H1 (cell line): Measurements from ENCODE around the gene NUBPL. TPM values are rescaled to one million over a fixed set of nuclear protein-coding genes. Genes with fewer than 3 reads are reported as not detected.

Experiments
- CTCF ChIA-PET: fragments of 300-600 bp; sonication (Branson Sonifier 250); formaldehyde crosslinking; loops from one replicate; lab custom pipeline; 2021; ENCODE audit not compliant: partially characterized antibody; lab: Charles Lee
- POLR2A ChIA-PET: fragments of 300-600 bp; sonication (Branson Sonifier 250); formaldehyde crosslinking; loops from one replicate; lab custom pipeline; 2021; ENCODE audit warnings: inconsistent platforms; ENCODE audit not compliant: partially characterized antibody; lab: Charles Lee
- DNase-seq, 2 experiments: peaks; one replicate each; pipeline versions ENCODE4 v3.0.0 to v3.0.0-alpha.2; 2010 to 2022; ENCODE audit warnings: low spot score in 2 of 2, low read depth in 1 of 2, mixed read lengths in 1 of 2
- FAIRE-seq: peaks from 2 replicates; lab custom pipeline; 2011; peaks lifted over from hg19 to GRCh38; lab: Jason Lieb, UNC
- H2AFZ ChIP-seq: 2 replicates; pipeline ENCODE4 v1.8.1; 2012; ENCODE audit warnings: low read length, inconsistent platforms
- H2AK5ac ChIP-seq: 2 replicates; pipeline ENCODE4 v1.6.1; 2013; ENCODE audit warnings: low read depth, low read length
- H2BK120ac ChIP-seq: replicated peaks from 2 replicates; pipeline ENCODE3; 2013; ENCODE audit warnings: low read depth, low read length, inconsistent platforms
- H2BK12ac ChIP-seq: 2 replicates; pipeline ENCODE4 v1.6.1; 2013; ENCODE audit warnings: low read depth, low read length
- H2BK15ac ChIP-seq: 2 replicates; pipeline ENCODE4 v1.6.1; 2013; ENCODE audit warnings: low read length
- H2BK20ac ChIP-seq: 2 replicates; pipeline ENCODE4 v1.6.1; 2013; ENCODE audit warnings: low read length
- H2BK5ac ChIP-seq: 2 replicates; pipeline ENCODE4 v1.6.1; 2013; ENCODE audit warnings: low read depth, low read length
- H3K14ac ChIP-seq: 2 replicates; pipeline ENCODE4 v1.6.1; 2013; ENCODE audit warnings: inconsistent platforms; ENCODE audit not compliant: insufficient read length
- H3K18ac ChIP-seq: 2 replicates; pipeline ENCODE4 v1.6.1; 2013; ENCODE audit warnings: low read length; ENCODE audit errors: extremely low read depth
- H3K23ac ChIP-seq: 2 replicates; pipeline ENCODE4 v1.6.1; 2013; ENCODE audit warnings: inconsistent platforms; ENCODE audit not compliant: insufficient read length
- H3K23me2 ChIP-seq: 2 replicates; pipeline ENCODE4 v1.6.1; 2013; ENCODE audit warnings: low read depth, low read length
- H3K27ac ChIP-seq: 2 replicates; pipeline ENCODE4 v1.6.1; 2011; ENCODE audit warnings: low read depth, low read length, inconsistent platforms
- H3K27me3 ChIP-seq, 4 experiments: replicated peaks in 1 of 4; 1 replicate in 1 of 4; 2 replicates in 3 of 4; pipeline versions ENCODE4 v1.6.1 to v1.8.1; 2011 to 2013; ENCODE audit warnings: low read length in 3 of 4, mild to moderate bottlenecking in 3 of 4, inconsistent platforms in 2 of 4, mixed read lengths in 2 of 4, moderate library complexity in 1 of 4; ENCODE audit not compliant: control insufficient read depth in 3 of 4, insufficient read depth in 3 of 4; ENCODE audit errors: extremely low read depth in 1 of 4
- H3K36me3 ChIP-seq, 4 experiments: 2 replicates each; pipeline versions ENCODE4 v1.6.1 to v1.8.1; 2011 to 2013; ENCODE audit warnings: mild to moderate bottlenecking in 4 of 4, low read length in 3 of 4, moderate library complexity in 2 of 4, control low read depth in 1 of 4, inconsistent platforms in 1 of 4; ENCODE audit not compliant: insufficient read depth in 4 of 4, control insufficient read depth in 2 of 4
- H3K4ac ChIP-seq: replicated peaks from 2 replicates; pipeline ENCODE3; 2013; ENCODE audit warnings: low read length, low read depth, mixed read lengths, inconsistent platforms; ENCODE audit not compliant: insufficient read length
- H3K4me1 ChIP-seq, 4 experiments: replicated peaks in 1 of 4; 1 replicate in 1 of 4; 2 replicates in 3 of 4; pipeline versions ENCODE4 v1.6.1 to v1.8.1; 2011 to 2013; ENCODE audit warnings: low read length in 3 of 4, inconsistent platforms in 2 of 4, mixed read lengths in 1 of 4; ENCODE audit not compliant: insufficient read depth in 4 of 4, control insufficient read depth in 3 of 4
- H3K4me2 ChIP-seq, 2 experiments: 2 replicates each; pipeline versions ENCODE4 v1.6.1 to v1.8.1; 2011 to 2013; ENCODE audit warnings: low read depth in 2 of 2, low read length in 2 of 2, control low read depth in 1 of 2, inconsistent platforms in 1 of 2, mild to moderate bottlenecking in 1 of 2; ENCODE audit not compliant: insufficient read depth in 1 of 2
- H3K4me3 ChIP-seq, 4 experiments: fragments of 200-600, 300-600 bp in 1 of 4; sonication (generic), shearing (Covaris generic), sonication (Bioruptor Twin) in 1 of 4; 2 replicates each; pipeline versions ENCODE4 v1.5.1 to v1.8.1; 2011 to 2016; ENCODE audit warnings: low read length in 4 of 4, low read depth in 3 of 4, control low read depth in 2 of 4, inconsistent platforms in 2 of 4, mild to moderate bottlenecking in 2 of 4, mixed read lengths in 1 of 4, moderate library complexity in 1 of 4; ENCODE audit not compliant: insufficient read depth in 2 of 4; ENCODE audit errors: extremely low read depth in 1 of 4
- H3K56ac ChIP-seq: replicated peaks from 2 replicates; pipeline ENCODE3; 2013; ENCODE audit warnings: low read depth, mild to moderate bottlenecking, mixed read lengths, low read length, inconsistent platforms; ENCODE audit not compliant: insufficient read length
- H3K79me1 ChIP-seq: 2 replicates; pipeline ENCODE4 v1.6.1; 2013; ENCODE audit warnings: low read depth, low read length, control low read depth
- H3K79me2 ChIP-seq, 2 experiments: 2 replicates each; pipeline versions ENCODE4 v1.6.1 to v1.8.1; 2012 to 2013; ENCODE audit warnings: low read length in 2 of 2, mild to moderate bottlenecking in 2 of 2, inconsistent platforms in 1 of 2; ENCODE audit not compliant: insufficient read depth in 2 of 2, control insufficient read depth in 1 of 2
- H3K9ac ChIP-seq, 4 experiments: replicated peaks in 1 of 4; 1 replicate in 1 of 4; 2 replicates in 3 of 4; pipeline versions ENCODE4 v1.6.1 to v1.8.1; 2011 to 2013; ENCODE audit warnings: low read depth in 3 of 4, low read length in 3 of 4, control low read depth in 2 of 4, mild to moderate bottlenecking in 2 of 4, moderate library complexity in 2 of 4, inconsistent platforms in 1 of 4; ENCODE audit errors: extremely low read depth in 1 of 4
- H3K9me3 ChIP-seq, 2 experiments: 2 replicates each; pipeline versions ENCODE4 v1.6.1 to v1.8.1; 2012 to 2013; ENCODE audit warnings: mild to moderate bottlenecking in 2 of 2, moderate library complexity in 2 of 2, control low read depth in 1 of 2, inconsistent platforms in 1 of 2, low read depth in 1 of 2, low read length in 1 of 2, mixed read lengths in 1 of 2; ENCODE audit not compliant: insufficient read depth in 2 of 2
- H4K20me1 ChIP-seq, 2 experiments: replicated peaks in 1 of 2; 2 replicates each; pipeline versions ENCODE3 to v1.8.1; 2011 to 2013; ENCODE audit warnings: inconsistent platforms in 2 of 2, low read length in 2 of 2, mild to moderate bottlenecking in 1 of 2; ENCODE audit not compliant: insufficient read depth in 2 of 2, control insufficient read depth in 1 of 2
- H4K5ac ChIP-seq: 2 replicates; pipeline ENCODE4 v1.6.1; 2013; ENCODE audit warnings: low read length, low read depth, mixed read lengths, inconsistent platforms; ENCODE audit not compliant: insufficient read length
- H4K8ac ChIP-seq: 2 replicates; pipeline ENCODE4 v1.8.0; 2013; ENCODE audit warnings: mild to moderate bottlenecking, moderate library complexity, low read length, inconsistent platforms; ENCODE audit not compliant: insufficient read depth; ENCODE audit errors: extremely low read depth
- H4K91ac ChIP-seq: replicated peaks from 2 replicates; pipeline ENCODE3; 2013; ENCODE audit warnings: low read length, mixed read lengths, inconsistent platforms; ENCODE audit not compliant: insufficient read length
- CEBPB ChIP-seq: IDR thresholded peaks from 2 replicates; pipeline ENCODE4 v1.6.1; 2012; ENCODE audit warnings: low read depth, low read length
- CHD2 ChIP-seq: IDR thresholded peaks from 2 replicates; pipeline ENCODE4 v1.6.1; 2012; ENCODE audit warnings: low read length, improper control_type of control experiment
- CREB1 ChIP-seq: IDR thresholded peaks from 2 replicates; pipeline ENCODE4 v1.6.1; 2012; ENCODE audit warnings: inconsistent platforms
- EGR1 ChIP-seq: IDR thresholded peaks from 2 replicates; pipeline ENCODE4 v1.6.1; 2011; ENCODE audit warnings: low read depth, low read length, borderline replicate concordance
- NANOG ChIP-seq: IDR thresholded peaks from 2 replicates; pipeline ENCODE4 v1.6.1; 2011; ENCODE audit warnings: low read length, low read depth, mild to moderate bottlenecking, inconsistent platforms; ENCODE audit not compliant: insufficient read depth, poor library complexity, severe bottlenecking
- PHF8 ChIP-seq: fragments of 200-600 bp; sonication (generic); conservative IDR thresholded peaks from 2 replicates; pipeline ENCODE4 v1.7.1; 2012; ENCODE audit warnings: low read depth, mild to moderate bottlenecking, inconsistent platforms, low read length, moderate library complexity
- RAD21 ChIP-seq, 2 experiments: IDR thresholded peaks in 1 of 2; conservative IDR thresholded peaks in 1 of 2; 2 replicates each; pipeline ENCODE4 v1.6.1; 2011; ENCODE audit warnings: low read depth in 2 of 2, low read length in 2 of 2, improper control_type of control experiment in 1 of 2, inconsistent platforms in 1 of 2, mild to moderate bottlenecking in 1 of 2, moderate library complexity in 1 of 2
- SIRT6 ChIP-seq: IDR thresholded peaks from one replicate; pipeline ENCODE4 v1.7.1; 2012; ENCODE audit warnings: low read length, inconsistent platforms
- SIX5 ChIP-seq: IDR thresholded peaks from 2 replicates; pipeline ENCODE4 v1.6.1; 2011; ENCODE audit warnings: mild to moderate bottlenecking, low read depth, low read length
- SP2 ChIP-seq: IDR thresholded peaks from 2 replicates; pipeline ENCODE4 v1.6.1; 2012; ENCODE audit warnings: mild to moderate bottlenecking, low read length, inconsistent platforms
- TAF1 ChIP-seq: IDR thresholded peaks from 2 replicates; pipeline ENCODE4 v1.6.1; 2011; ENCODE audit warnings: mild to moderate bottlenecking, low read depth, low read length
- TAF7 ChIP-seq: optimal IDR thresholded peaks from 2 replicates; pipeline ENCODE3; 2011; ENCODE audit warnings: low read depth, mild to moderate bottlenecking, inconsistent platforms, low read length, moderate library complexity, borderline replicate concordance
- TEAD4 ChIP-seq: IDR thresholded peaks from 2 replicates; pipeline ENCODE4 v1.6.1; 2012; ENCODE audit warnings: low read depth, low read length, inconsistent platforms, mixed read lengths
- YY1 ChIP-seq: IDR thresholded peaks from 2 replicates; pipeline ENCODE4 v1.6.1; 2011; ENCODE audit warnings: low read depth, mild to moderate bottlenecking, low read length
- polyA plus RNA-seq, 7 experiments: library from polyadenylated mRNA; depleted of rRNA in 3 of 7; stranded (reverse) in 5 of 7; unstranded in 2 of 7; fragments of >200 nt in 5 of 7; fragments of 200-250 nt in 2 of 7; gene quantifications; 1 replicate in 5 of 7; 2 replicates in 1 of 7; 4 replicates in 1 of 7; pipeline versions ENCODE4 v1.2.1 to v1.2.3, GENCODE V29; 2011 to 2013; ENCODE audit warnings: missing spikeins in 2 of 7, mixed read lengths in 2 of 7
- total RNA-seq: library from RNA; stranded (reverse); fragmentation: NEBNext Ultra II Directional; extraction: Animal tissue kit (Norgen Biotek cat#: 25700); gene quantifications from 2 replicates; pipeline ENCODE4 v1.2.1, GENCODE V29; 2021
- TF ChIP-seq, protein P1 (sequence below): IDR thresholded peaks from 2 replicates; pipeline ENCODE4 v1.6.1; 2012; ENCODE audit warnings: low read length, inconsistent platforms

The NUBPL gene
- total and polyA plus RNA-seq, 2 of the 8 experiments (the other 6 are each of a cell fraction or from before 2014, with no cell fraction given): 1.6 to 6.8 TPM

DNA sequence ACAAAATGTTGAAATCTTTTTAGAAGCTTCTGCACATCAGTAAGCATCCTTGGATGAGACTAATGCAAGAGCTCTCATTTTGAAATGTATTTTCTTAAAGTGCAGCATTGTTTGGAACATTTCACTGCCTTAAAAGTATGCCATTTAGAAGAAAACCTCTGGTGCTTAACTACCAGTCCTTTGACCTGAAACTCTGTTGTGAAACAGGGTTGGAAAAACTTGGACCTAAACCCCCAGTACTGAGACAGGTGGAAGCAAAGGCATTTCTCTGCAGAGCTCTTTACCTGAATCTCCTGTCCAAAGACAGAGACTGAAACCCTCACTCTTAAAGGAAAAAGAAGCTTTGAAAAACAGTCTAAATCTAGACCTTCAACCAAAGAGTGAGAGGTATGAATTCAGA is 207.2 kb downstream of the NUBPL start:
- Histone ChIP-seq H3K27ac (no peak overlapping the region), H2BK5ac (no peak overlapping the region), H3K9ac (no peak overlapping the region), H3K14ac (no peak overlapping the region), H2BK20ac (no peak overlapping the region), H2BK12ac (no peak overlapping the region), H4K91ac (no peak overlapping the region), H3K27me3 (no peaks in the 10 kb centered on the region), H4K5ac (no peak overlapping the region), H2BK15ac (no peak overlapping the region), H3K36me3 (no peaks in the 10 kb centered on the region), H3K4ac (no peak overlapping the region), H3K18ac (no peak overlapping the region), H2AFZ (no peak overlapping the region), H2BK120ac (no peak overlapping the region), H3K9me3 (peaks cover 7 to 8% of the 10 kb centered on the region in 2 experiments; a peak in 1 of 4 replicates), H3K79me1 (no peaks in the 10 kb centered on the region), H2AK5ac (no peak overlapping the region), H3K23ac (no peak overlapping the region), H4K8ac (no peak overlapping the region), H3K23me2 (no peaks in the 10 kb centered on the region), H3K4me2 (no peak overlapping the region), H3K56ac (no peak overlapping the region), H3K4me3 (no peak overlapping the region), H3K4me1 (no peaks in the 10 kb centered on the region), H3K79me2 (no peaks in the 10 kb centered on the region), H4K20me1 (no peaks in the 10 kb centered on the region)
- no peak for DNase-seq
- ChIA-PET POLR2A (no interaction called here), CTCF (no interaction called here)
- FAIRE-seq: no peak
- no peak for TF ChIP-seq NANOG
- TF ChIP-seq EGR1: no peak
- TF ChIP-seq RAD21 (IDR thresholded peaks at IDR 0.05 in 1 of 2, conservative IDR thresholded peaks at IDR 0.05 in 1 of 2; ENCODE audit: low read depth in 2 of 2, low read length in 2 of 2): no peak
- no peak for TF ChIP-seq SP2
- TF ChIP-seq TAF7: no peak
- no peak for TF ChIP-seq SIX5
- TF ChIP-seq YY1: no peak
- TF ChIP-seq CHD2: no peak
- no peak for TF ChIP-seq CREB1
- no peak for TF ChIP-seq SIRT6
- no peak for TF ChIP-seq PHF8
- no peak for TF ChIP-seq CEBPB
- no peak for TF ChIP-seq TAF1
- TF ChIP-seq TEAD4: no peak
- TF ChIP-seq, protein P1, sequence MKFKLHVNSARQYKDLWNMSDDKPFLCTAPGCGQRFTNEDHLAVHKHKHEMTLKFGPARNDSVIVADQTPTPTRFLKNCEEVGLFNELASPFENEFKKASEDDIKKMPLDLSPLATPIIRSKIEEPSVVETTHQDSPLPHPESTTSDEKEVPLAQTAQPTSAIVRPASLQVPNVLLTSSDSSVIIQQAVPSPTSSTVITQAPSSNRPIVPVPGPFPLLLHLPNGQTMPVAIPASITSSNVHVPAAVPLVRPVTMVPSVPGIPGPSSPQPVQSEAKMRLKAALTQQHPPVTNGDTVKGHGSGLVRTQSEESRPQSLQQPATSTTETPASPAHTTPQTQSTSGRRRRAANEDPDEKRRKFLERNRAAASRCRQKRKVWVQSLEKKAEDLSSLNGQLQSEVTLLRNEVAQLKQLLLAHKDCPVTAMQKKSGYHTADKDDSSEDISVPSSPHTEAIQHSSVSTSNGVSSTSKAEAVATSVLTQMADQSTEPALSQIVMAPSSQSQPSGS: no peak
